ENCODE results near the gene LMX1B. TPM values are rescaled to one million over a fixed set of nuclear protein-coding genes. Genes with fewer than 3 reads are reported as not detected.
A peak's percentile ranks its signal among the peaks of the same experiment; 100 is the strongest.

The LMX1B gene
- total RNA-seq, 1 donor from 2014 or later: 0.21 TPM

DNA sequence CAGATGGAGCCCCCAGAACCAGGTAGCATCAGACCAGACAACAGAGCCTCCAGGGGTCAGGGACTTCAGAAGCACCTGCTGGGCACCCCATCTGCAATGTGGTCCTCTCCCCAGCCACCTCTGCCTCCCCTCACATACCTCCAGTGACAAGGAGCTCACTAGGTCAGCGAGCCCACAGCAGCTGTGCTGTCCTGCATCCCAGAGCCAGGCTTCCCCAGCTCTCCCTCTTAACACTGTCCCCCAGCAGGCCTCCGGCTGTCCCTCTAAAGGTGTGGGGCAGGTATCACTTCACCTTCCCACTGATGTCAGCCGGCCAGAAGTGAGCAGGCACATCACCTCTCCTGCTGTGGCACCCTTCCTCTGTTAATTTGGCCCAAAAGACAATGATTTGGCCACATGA lies 83.6 kb downstream of the LMX1B start:
- H3K27me3 ChIP-seq (ENCODE audit: low read depth): peaks cover 12% of the 10 kb centered on the region
- peak; percentile 32 for DNase-seq

DNA sequence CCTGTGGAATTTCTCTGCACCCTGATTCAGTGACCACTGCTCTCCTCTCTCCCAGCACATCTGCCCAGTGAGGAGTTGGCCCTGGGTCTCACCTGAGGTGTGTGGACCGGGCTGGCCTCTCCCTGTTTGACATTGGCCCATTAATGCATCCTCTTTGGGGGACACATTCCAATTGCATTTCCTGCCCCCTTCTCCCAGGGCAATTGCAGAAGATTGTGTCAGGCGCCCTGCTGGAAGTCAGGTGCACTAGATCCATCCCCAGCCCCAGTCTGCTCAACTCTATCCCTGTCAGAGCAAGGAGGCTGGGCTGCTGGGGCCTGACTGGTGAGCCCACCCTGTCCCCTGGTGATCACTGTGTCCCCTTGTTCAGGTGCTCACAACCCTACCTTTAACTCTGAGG lies 84.5 kb downstream of the LMX1B start:
- peak; percentile 7 for DNase-seq
- no peaks in the 10 kb centered on the region for H3K4me1 ChIP-seq
- no peak for ATAC-seq
- no peaks in the 10 kb centered on the region for H3K36me3 ChIP-seq
- intact Hi-C loops (cut with DNase I): no loop called here
- H3K4me3 ChIP-seq: no peak overlapping the region
- no peak overlapping the region for H3K27ac ChIP-seq
- TF ChIP-seq, protein P1, sequence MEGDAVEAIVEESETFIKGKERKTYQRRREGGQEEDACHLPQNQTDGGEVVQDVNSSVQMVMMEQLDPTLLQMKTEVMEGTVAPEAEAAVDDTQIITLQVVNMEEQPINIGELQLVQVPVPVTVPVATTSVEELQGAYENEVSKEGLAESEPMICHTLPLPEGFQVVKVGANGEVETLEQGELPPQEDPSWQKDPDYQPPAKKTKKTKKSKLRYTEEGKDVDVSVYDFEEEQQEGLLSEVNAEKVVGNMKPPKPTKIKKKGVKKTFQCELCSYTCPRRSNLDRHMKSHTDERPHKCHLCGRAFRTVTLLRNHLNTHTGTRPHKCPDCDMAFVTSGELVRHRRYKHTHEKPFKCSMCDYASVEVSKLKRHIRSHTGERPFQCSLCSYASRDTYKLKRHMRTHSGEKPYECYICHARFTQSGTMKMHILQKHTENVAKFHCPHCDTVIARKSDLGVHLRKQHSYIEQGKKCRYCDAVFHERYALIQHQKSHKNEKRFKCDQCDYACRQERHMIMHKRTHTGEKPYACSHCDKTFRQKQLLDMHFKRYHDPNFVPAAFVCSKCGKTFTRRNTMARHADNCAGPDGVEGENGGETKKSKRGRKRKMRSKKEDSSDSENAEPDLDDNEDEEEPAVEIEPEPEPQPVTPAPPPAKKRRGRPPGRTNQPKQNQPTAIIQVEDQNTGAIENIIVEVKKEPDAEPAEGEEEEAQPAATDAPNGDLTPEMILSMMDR (IDR thresholded peaks at IDR 0.05): no peak
- H3K9me3 ChIP-seq: no peaks in the 10 kb centered on the region
- peaks cover 21% of the 10 kb centered on the region for H3K27me3 ChIP-seq (ENCODE audit: low read depth)

More for the DNA sequence above, 83.6 kb downstream of the LMX1B start:
- ATAC-seq: no peak
- H3K36me3 ChIP-seq: no peaks in the 10 kb centered on the region
- TF ChIP-seq, protein P1 (IDR thresholded peaks at IDR 0.05): no peak
- H3K27ac ChIP-seq: no peak overlapping the region
- intact Hi-C loops (cut with DNase I): no loop called here
- H3K4me1 ChIP-seq: no peaks in the 10 kb centered on the region
- no peak overlapping the region for H3K4me3 ChIP-seq
- no peaks in the 10 kb centered on the region for H3K9me3 ChIP-seq

DNA sequence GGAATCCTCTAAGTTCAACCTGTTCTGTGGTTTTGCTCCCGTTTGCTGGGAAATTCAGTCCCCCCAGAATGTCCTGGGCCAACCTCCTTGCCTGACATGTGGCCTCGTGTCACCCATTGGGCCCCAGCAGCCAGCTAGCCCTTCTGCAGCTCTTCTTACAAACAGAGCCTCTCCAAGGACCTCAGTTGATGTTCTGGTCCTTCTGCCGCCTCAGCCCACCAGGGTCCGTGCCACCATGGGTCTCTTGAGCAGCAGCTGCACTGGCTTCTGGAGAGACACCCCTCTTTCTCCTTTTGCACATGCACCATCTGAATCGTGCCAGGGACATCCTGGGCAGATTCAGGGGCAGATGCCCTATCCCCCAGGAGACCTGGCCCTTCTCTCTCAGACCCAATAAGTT lies 85.0 kb downstream of the LMX1B start:
- intact Hi-C loops (cut with DNase I): no loop called here
- Histone ChIP-seq H3K4me3 (no peak overlapping the region), H3K4me1 (no peaks in the 10 kb centered on the region), H3K27me3 (ENCODE audit: low read depth) (peaks cover 26% of the 10 kb centered on the region), H3K36me3 (no peaks in the 10 kb centered on the region), H3K27ac (no peak overlapping the region), H3K9me3 (no peaks in the 10 kb centered on the region)
- DNase-seq (peak; percentile 20), ATAC-seq (no peak)
- TF ChIP-seq, protein P1 (IDR thresholded peaks at IDR 0.05): no peak

DNA sequence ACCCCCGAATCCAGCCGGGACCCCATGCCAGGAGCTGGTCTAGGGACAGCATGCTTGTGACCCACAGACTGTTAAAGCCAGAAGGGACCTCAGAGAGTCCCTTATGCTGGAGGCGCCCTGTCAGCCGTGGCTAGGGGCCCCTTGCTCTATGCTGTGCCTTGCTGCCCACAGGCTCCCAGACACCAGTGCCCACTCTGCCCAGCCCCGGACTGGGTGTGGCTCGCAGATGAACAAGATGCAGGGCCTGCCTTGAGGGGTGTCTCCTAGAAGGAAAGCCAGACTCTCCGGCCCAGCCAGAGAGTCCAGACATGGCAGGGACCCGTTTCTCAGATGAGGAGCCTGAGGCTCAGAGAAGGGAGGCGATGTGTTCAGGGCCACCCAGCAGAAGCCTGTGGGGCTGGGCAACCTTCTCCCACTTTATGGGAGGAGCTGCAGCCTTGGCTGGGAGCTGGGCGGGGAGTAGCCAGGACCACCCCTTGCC lies 85.7 kb downstream of the LMX1B start:
- DNase-seq (peak; percentile 33), ATAC-seq (no peak)
- Histone ChIP-seq H3K27me3 (ENCODE audit: low read depth) (peaks cover 33% of the 10 kb centered on the region), H3K4me3 (no peak overlapping the region), H3K9me3 (no peaks in the 10 kb centered on the region), H3K4me1 (peaks cover under 1% of the 10 kb centered on the region), H3K36me3 (no peaks in the 10 kb centered on the region), H3K27ac (no peak overlapping the region)
- intact Hi-C loops (cut with DNase I): no loop called here
- TF ChIP-seq, protein P1 (IDR thresholded peaks at IDR 0.05): no peak

DNA sequence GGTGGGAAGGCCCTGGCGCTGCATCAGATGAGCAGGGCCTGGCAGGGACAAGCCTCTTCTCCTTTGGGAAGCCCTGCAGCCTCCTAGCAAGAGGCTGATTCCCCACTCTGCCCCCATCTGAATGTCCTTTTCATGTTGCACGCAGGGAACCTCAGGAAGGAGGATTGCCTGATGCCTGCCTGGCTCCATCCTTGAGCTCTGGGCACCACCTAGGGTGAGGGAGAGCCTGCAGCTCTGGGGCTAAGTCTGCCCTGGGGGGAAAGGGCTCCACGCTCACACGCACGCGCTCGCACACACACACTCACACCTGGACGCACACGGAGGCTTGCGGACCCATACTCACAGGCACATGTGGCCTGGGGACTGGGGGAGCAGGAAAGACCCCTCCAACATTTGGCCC lies 86.6 kb downstream of the LMX1B start:
- H3K9me3 ChIP-seq: no peaks in the 10 kb centered on the region
- no peaks in the 10 kb centered on the region for H3K36me3 ChIP-seq
- peaks cover 40% of the 10 kb centered on the region for H3K27me3 ChIP-seq (ENCODE audit: low read depth)
- ATAC-seq (no peak), DNase-seq (no peak)
- H3K4me3 ChIP-seq: no peak overlapping the region
- no peak overlapping the region for H3K27ac ChIP-seq
- TF ChIP-seq, protein P1 (IDR thresholded peaks at IDR 0.05): no peak
- H3K4me1 ChIP-seq: peaks cover 9% of the 10 kb centered on the region
- intact Hi-C loops (cut with DNase I): no loop called here
